GM12891 (cell line): ENCODE results near the gene POLR2J3.
"Not testable (repeated sequence)": the region's sequence is repeated elsewhere in the genome, so short reads cannot be mapped to it uniquely, and the experiment has no call there.

Experiments used
- PAX5 ChIP-seq: IDR thresholded peaks from 2 replicates; pipeline ENCODE4 v1.6.1; 2011; ENCODE audit warnings: low read length, moderate library complexity, mild to moderate bottlenecking; ENCODE audit not compliant: insufficient read depth, severe bottlenecking
- POLR2A ChIP-seq: IDR thresholded peaks from 2 replicates; pipeline ENCODE4 v1.6.1; 2011; ENCODE audit warnings: low read depth, low read length, control low read depth
- POLR2AphosphoS5 ChIP-seq: IDR thresholded peaks from 2 replicates; pipeline ENCODE4 v1.6.1; 2011; ENCODE audit warnings: low read depth, low read length, control low read depth
- POU2F2 ChIP-seq: IDR thresholded peaks from 2 replicates; pipeline ENCODE4 v1.6.1; 2011; ENCODE audit warnings: low read depth, mild to moderate bottlenecking, control low read depth, low read length, moderate library complexity
- SPI1 ChIP-seq: IDR thresholded peaks from 2 replicates; pipeline ENCODE4 v1.6.1; 2011; ENCODE audit warnings: low read depth, low read length, control low read depth
- TAF1 ChIP-seq: IDR thresholded peaks from 2 replicates; pipeline ENCODE4 v1.6.1; 2011; ENCODE audit warnings: low read depth, low read length, control low read depth

DNA sequence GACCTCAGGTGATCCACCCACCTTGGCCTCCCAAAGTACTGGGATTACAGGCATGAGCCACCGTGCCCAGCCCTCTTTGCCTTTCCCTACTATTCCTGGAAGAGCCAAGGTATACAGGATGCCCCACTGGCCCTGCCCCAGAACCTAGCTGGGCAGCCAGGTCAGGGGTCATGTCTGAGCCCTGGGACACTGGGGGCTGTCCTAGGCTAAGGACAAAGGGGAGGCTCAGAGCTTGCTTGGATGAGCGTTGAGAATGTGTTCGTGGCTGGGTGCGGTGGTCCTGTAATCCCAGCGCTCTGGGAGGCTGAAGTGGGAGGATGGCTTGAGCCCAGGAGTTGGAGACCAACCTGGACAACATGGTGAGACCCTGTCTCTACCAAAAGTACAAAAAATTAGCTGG, 6.1 kb upstream of the POLR2J3 start:
- not testable (repeated sequence) for TF ChIP-seq POLR2A, POLR2AphosphoS5, SPI1, TAF1, PAX5, POU2F2
